Measurements from ENCODE around the gene PLP1.
"Not testable (repeated sequence)": the region's sequence is repeated elsewhere in the genome, so short reads cannot be mapped to it uniquely, and the experiment has no call there.

DNA sequence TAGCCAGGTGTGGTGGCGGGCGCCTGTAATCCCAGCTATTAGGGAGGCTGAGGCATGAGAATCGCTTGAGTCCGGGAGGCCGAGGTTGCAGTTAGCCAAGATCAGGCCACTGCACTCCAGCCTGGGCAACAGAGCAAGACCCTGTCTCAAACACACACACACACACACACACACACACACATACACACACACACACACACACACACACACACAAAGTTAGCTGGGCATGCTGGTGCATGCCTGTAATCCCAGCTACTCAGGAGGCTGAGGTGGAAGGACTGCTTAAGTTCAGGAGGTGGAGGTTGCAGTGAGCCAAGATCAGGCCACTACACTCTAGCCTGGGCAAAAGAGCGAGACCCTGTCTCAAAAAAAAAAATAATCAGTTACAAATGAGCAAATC lies 44.2 kb downstream of the PLP1 start:
- TF ChIP-seq, protein P1, sequence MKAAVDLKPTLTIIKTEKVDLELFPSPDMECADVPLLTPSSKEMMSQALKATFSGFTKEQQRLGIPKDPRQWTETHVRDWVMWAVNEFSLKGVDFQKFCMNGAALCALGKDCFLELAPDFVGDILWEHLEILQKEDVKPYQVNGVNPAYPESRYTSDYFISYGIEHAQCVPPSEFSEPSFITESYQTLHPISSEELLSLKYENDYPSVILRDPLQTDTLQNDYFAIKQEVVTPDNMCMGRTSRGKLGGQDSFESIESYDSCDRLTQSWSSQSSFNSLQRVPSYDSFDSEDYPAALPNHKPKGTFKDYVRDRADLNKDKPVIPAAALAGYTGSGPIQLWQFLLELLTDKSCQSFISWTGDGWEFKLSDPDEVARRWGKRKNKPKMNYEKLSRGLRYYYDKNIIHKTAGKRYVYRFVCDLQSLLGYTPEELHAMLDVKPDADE (IDR thresholded peaks at IDR 0.05): not testable (repeated sequence)
- TF ChIP-seq, protein P2, sequence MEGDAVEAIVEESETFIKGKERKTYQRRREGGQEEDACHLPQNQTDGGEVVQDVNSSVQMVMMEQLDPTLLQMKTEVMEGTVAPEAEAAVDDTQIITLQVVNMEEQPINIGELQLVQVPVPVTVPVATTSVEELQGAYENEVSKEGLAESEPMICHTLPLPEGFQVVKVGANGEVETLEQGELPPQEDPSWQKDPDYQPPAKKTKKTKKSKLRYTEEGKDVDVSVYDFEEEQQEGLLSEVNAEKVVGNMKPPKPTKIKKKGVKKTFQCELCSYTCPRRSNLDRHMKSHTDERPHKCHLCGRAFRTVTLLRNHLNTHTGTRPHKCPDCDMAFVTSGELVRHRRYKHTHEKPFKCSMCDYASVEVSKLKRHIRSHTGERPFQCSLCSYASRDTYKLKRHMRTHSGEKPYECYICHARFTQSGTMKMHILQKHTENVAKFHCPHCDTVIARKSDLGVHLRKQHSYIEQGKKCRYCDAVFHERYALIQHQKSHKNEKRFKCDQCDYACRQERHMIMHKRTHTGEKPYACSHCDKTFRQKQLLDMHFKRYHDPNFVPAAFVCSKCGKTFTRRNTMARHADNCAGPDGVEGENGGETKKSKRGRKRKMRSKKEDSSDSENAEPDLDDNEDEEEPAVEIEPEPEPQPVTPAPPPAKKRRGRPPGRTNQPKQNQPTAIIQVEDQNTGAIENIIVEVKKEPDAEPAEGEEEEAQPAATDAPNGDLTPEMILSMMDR (conservative IDR thresholded peaks at IDR 0.05; ENCODE audit: low read depth in 2 of 2): not testable (repeated sequence)
- TF ChIP-seq JUNB (IDR thresholded peaks at IDR 0.05; ENCODE audit: unreplicated experiment); EZH2phosphoT487 (IDR thresholded peaks at IDR 0.05; ENCODE audit: unreplicated experiment); POLR2AphosphoS5 (IDR thresholded peaks at IDR 0.05; ENCODE audit: low read depth); EZH2 (IDR thresholded peaks at IDR 0.05; ENCODE audit: low read depth, unreplicated experiment); CREB1 (CRISPR knock-in tag; IDR thresholded peaks at IDR 0.05; ENCODE audit: low read depth); STAT1 (IDR thresholded peaks at IDR 0.05; ENCODE audit: unreplicated experiment); ZNF331 (CRISPR knock-in tag; IDR thresholded peaks at IDR 0.05; ENCODE audit: low read depth); ZNF114 (CRISPR knock-in tag; IDR thresholded peaks at IDR 0.05); NANOG (IDR thresholded peaks at IDR 0.05; ENCODE audit: borderline replicate concordance): not testable (repeated sequence)
- TF ChIP-seq, protein P3, sequence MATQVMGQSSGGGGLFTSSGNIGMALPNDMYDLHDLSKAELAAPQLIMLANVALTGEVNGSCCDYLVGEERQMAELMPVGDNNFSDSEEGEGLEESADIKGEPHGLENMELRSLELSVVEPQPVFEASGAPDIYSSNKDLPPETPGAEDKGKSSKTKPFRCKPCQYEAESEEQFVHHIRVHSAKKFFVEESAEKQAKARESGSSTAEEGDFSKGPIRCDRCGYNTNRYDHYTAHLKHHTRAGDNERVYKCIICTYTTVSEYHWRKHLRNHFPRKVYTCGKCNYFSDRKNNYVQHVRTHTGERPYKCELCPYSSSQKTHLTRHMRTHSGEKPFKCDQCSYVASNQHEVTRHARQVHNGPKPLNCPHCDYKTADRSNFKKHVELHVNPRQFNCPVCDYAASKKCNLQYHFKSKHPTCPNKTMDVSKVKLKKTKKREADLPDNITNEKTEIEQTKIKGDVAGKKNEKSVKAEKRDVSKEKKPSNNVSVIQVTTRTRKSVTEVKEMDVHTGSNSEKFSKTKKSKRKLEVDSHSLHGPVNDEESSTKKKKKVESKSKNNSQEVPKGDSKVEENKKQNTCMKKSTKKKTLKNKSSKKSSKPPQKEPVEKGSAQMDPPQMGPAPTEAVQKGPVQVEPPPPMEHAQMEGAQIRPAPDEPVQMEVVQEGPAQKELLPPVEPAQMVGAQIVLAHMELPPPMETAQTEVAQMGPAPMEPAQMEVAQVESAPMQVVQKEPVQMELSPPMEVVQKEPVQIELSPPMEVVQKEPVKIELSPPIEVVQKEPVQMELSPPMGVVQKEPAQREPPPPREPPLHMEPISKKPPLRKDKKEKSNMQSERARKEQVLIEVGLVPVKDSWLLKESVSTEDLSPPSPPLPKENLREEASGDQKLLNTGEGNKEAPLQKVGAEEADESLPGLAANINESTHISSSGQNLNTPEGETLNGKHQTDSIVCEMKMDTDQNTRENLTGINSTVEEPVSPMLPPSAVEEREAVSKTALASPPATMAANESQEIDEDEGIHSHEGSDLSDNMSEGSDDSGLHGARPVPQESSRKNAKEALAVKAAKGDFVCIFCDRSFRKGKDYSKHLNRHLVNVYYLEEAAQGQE (IDR thresholded peaks at IDR 0.05; ENCODE audit: unreplicated experiment): not testable (repeated sequence)
